ENCODE results near the gene WNT5B. TPM values are rescaled to one million over a fixed set of nuclear protein-coding genes. Genes with fewer than 3 reads are reported as not detected.

WNT5B gene
- total RNA-seq, 1 donor from 2014 or later: 16.3 TPM

- no peak for TF ChIP-seq CTCF (IDR thresholded peaks at IDR 0.05; ENCODE audit: partially characterized antibody, unreplicated experiment)
- Mint-ChIP-seq H3K9me3 (ENCODE audit: unreplicated experiment) (peaks cover under 1% of the 10 kb centered on the region), H3K36me3 (ENCODE audit: unreplicated experiment) (no peaks in the 10 kb centered on the region), H3K27me3 (ENCODE audit: unreplicated experiment) (peaks cover 9% of the 10 kb centered on the region), H3K4me1 (ENCODE audit: low read depth, unreplicated experiment) (peaks cover 12% of the 10 kb centered on the region), H3K27ac (ENCODE audit: unreplicated experiment) (no peak overlapping the region), H3K4me3 (ENCODE audit: unreplicated experiment) (no peak overlapping the region)
- no peak for DNase-seq
Observed at GRCh38 chr12:1622406-1622805, 6.6 kb upstream of the WNT5B start.

- no peak for TF ChIP-seq CTCF (IDR thresholded peaks at IDR 0.05; ENCODE audit: partially characterized antibody, unreplicated experiment)
- peaks cover 32% of the 10 kb centered on the region for H3K4me1 Mint-ChIP-seq (ENCODE audit: low read depth, unreplicated experiment)
- H3K4me3 Mint-ChIP-seq (ENCODE audit: unreplicated experiment): peak overlapping the region; percentile 89
- DNase-seq: peak; percentile 62
- no peaks in the 10 kb centered on the region for H3K36me3 Mint-ChIP-seq (ENCODE audit: unreplicated experiment)
- H3K9me3 Mint-ChIP-seq (ENCODE audit: unreplicated experiment): peaks cover 17% of the 10 kb centered on the region
- H3K27ac Mint-ChIP-seq (ENCODE audit: unreplicated experiment): peak overlapping the region; percentile 86
- peaks cover 24% of the 10 kb centered on the region for H3K27me3 Mint-ChIP-seq (ENCODE audit: unreplicated experiment)
Observed at GRCh38 chr12:1629338-1630132, 504 bp downstream of the WNT5B start.

GRCh38 chr12:1630133-1630826, 1.2 kb downstream of the WNT5B start:
- DNase-seq: peak; percentile 73
- Mint-ChIP-seq H3K27me3 (ENCODE audit: unreplicated experiment) (peaks cover 23% of the 10 kb centered on the region), H3K27ac (ENCODE audit: unreplicated experiment) (peak overlapping the region; percentile 85), H3K4me3 (ENCODE audit: unreplicated experiment) (peak overlapping the region; percentile 89), H3K4me1 (ENCODE audit: low read depth, unreplicated experiment) (peaks cover 39% of the 10 kb centered on the region), H3K9me3 (ENCODE audit: unreplicated experiment) (peaks cover 17% of the 10 kb centered on the region), H3K36me3 (ENCODE audit: unreplicated experiment) (no peaks in the 10 kb centered on the region)
- peak; percentile 24 for TF ChIP-seq CTCF (IDR thresholded peaks at IDR 0.05; ENCODE audit: partially characterized antibody, unreplicated experiment)

- Mint-ChIP-seq H3K36me3 (ENCODE audit: unreplicated experiment) (no peaks in the 10 kb centered on the region), H3K4me3 (ENCODE audit: unreplicated experiment) (peak overlapping the region; percentile 88), H3K27ac (ENCODE audit: unreplicated experiment) (peak overlapping the region; percentile 85), H3K9me3 (ENCODE audit: unreplicated experiment) (peaks cover 17% of the 10 kb centered on the region), H3K4me1 (ENCODE audit: low read depth, unreplicated experiment) (peaks cover 39% of the 10 kb centered on the region), H3K27me3 (ENCODE audit: unreplicated experiment) (peaks cover 23% of the 10 kb centered on the region)
- DNase-seq: peak; percentile 81
- TF ChIP-seq CTCF (IDR thresholded peaks at IDR 0.05; ENCODE audit: partially characterized antibody, unreplicated experiment): no peak
Observed at GRCh38 chr12:1630827-1631591, 2.0 kb downstream of the WNT5B start.

All from glutamatergic neuron (in vitro differentiated cells).